Measurements from ENCODE around the gene MYCBP.

The MYCBP gene

GRCh38 chr1:38819040-38819439 lies 54.1 kb downstream of the MYCBP start:
- DNase-seq, result no peak

- DNase-seq, result no peak
Observed at GRCh38 chr1:38818175-38818976, 54.8 kb downstream of the MYCBP start.

- DNase-seq, result no peak
Observed at GRCh38 chr1:38817267-38818174, 55.6 kb downstream of the MYCBP start.

GRCh38 chr1:38815903-38816627 lies 57.1 kb downstream of the MYCBP start:
- DNase-seq, result peak; percentile 39

- DNase-seq, result no peak
Observed at GRCh38 chr1:38814984-38815464, 58.1 kb downstream of the MYCBP start.

- peak; percentile 27 for DNase-seq
Observed at GRCh38 chr1:38814444-38814983, 58.6 kb downstream of the MYCBP start.

- DNase-seq, result no peak
Observed at GRCh38 chr1:38812981-38813380, 60.2 kb downstream of the MYCBP start.
